HG03280 (cell line): ENCODE results near the gene SBK3.

ENCODE experiments used
- ATAC-seq: cut with Tn5 transposase; IDR thresholded peaks from one replicate; pipeline ENCODE4 v1.9.1; 2021; ENCODE audit warnings: mild to moderate bottlenecking, moderate library complexity; ENCODE audit not compliant: unreplicated experiment

SBK3 gene

DNA sequence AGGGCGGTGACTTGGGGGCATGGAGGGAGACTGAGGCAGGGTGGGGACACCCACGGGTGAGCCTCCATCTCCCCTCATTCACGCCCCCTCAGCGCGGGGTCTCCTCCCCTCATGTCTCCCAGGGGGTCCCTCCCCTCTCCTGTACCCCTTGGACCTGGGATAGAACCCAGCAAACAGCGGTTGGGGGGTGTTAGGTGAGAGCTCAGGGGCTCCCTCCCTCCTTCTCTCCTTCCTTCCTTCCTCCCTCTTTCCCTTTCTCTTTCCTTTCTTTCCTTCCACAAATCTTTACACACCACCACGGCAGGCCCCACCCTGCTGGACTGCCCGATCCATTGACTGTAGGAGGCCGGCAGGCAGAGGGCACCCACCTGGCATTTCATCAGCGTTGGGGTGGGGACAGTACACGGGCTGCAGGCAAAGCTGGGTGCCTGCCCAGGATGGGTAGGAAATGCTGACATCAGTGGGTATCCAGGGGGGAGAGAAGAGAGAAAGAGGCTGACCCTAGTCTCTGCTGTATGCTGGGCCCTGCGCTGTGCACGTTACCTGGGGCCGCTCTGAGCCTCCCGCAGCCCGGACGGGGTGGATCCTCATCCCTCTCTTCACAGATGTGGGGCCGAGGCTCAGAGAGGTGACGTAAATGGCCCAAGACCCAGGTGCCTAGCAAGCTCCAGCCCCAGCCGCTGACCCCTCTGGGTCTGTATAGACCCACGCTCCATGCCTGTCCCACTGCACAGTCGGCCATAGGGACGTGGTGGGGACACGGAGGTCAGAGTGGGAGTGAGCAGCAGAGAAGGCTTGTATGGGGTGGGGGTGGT lies 53.6 kb downstream of the SBK3 start:
- ATAC-seq: no peak
